Progenitor cell of endocrine pancreas (in vitro differentiated cells): Measurements from ENCODE around the gene DHX35. TPM values are rescaled to one million over a fixed set of nuclear protein-coding genes. Genes with fewer than 3 reads are reported as not detected.
A peak's percentile ranks its signal among the peaks of the same experiment; 100 is the strongest.

Experiments
- DNase-seq: peaks from one replicate; pipeline ENCODE4 v3.0.0; 2021; ENCODE audit warnings: low spot score; ENCODE audit not compliant: unreplicated experiment
- H3K27ac Mint-ChIP-seq: 2 replicates; pipeline ENCODE4 v1.8.0; 2021; ENCODE audit warnings: mild to moderate bottlenecking, moderate library complexity, mixed read lengths
- H3K27me3 Mint-ChIP-seq: 2 replicates; pipeline ENCODE4 v1.8.0; 2021; ENCODE audit warnings: mixed read lengths
- H3K36me3 Mint-ChIP-seq: 2 replicates; pipeline ENCODE4 v1.8.0; 2022; ENCODE audit warnings: mixed read lengths; ENCODE audit not compliant: insufficient read depth
- H3K4me1 Mint-ChIP-seq: 2 replicates; pipeline ENCODE4 v1.8.0; 2021; ENCODE audit warnings: low read depth, mixed read lengths
- H3K4me3 Mint-ChIP-seq: 2 replicates; pipeline ENCODE4 v1.8.0; 2021; ENCODE audit warnings: low read depth, mild to moderate bottlenecking, moderate library complexity, mixed read lengths
- H3K9me3 Mint-ChIP-seq: 2 replicates; pipeline ENCODE4 v1.8.0; 2021; ENCODE audit warnings: low read depth, mixed read lengths
- total RNA-seq: library from RNA; stranded (reverse); gene quantifications from 2 replicates; pipeline ENCODE4 v1.2.1, GENCODE V29; 2021
- TF ChIP-seq, protein P1 (sequence below): fragments of 200-600 bp; sonication (generic); IDR thresholded peaks from one replicate; pipeline ENCODE4 v1.5.0; 2021; ENCODE audit warnings: antibody characterized with exemption, mild to moderate bottlenecking; ENCODE audit not compliant: unreplicated experiment

DHX35 gene
- total RNA-seq, 1 donor from 2014 or later, result 14.4 TPM

DNA sequence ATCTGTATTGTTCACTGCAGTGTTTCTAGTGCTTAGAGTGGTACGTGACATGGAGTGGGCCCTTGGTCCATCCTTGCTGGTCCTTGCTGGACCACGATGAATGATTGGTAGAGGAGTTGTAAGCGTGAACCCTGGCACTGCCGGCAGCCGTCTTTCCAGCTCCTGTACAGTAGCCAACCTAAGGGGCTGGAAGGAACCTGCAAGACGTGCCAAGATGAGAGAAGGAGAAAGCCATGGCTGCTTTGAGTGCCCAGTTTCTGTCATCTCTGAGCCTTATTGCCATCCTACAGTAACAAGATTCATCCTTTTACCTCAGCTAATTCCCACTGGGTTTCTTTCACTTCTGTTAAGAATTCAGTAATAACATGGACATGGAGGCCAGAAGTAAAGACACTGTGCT, 5.9 kb downstream of the DHX35 start:
- no peak for DNase-seq
- H3K4me3 Mint-ChIP-seq, result no peak overlapping the region
- no peaks in the 10 kb centered on the region for H3K27me3 Mint-ChIP-seq
- TF ChIP-seq, protein P1, sequence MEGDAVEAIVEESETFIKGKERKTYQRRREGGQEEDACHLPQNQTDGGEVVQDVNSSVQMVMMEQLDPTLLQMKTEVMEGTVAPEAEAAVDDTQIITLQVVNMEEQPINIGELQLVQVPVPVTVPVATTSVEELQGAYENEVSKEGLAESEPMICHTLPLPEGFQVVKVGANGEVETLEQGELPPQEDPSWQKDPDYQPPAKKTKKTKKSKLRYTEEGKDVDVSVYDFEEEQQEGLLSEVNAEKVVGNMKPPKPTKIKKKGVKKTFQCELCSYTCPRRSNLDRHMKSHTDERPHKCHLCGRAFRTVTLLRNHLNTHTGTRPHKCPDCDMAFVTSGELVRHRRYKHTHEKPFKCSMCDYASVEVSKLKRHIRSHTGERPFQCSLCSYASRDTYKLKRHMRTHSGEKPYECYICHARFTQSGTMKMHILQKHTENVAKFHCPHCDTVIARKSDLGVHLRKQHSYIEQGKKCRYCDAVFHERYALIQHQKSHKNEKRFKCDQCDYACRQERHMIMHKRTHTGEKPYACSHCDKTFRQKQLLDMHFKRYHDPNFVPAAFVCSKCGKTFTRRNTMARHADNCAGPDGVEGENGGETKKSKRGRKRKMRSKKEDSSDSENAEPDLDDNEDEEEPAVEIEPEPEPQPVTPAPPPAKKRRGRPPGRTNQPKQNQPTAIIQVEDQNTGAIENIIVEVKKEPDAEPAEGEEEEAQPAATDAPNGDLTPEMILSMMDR, result no peak
- peaks cover 1% of the 10 kb centered on the region for H3K4me1 Mint-ChIP-seq
- no peaks in the 10 kb centered on the region for H3K9me3 Mint-ChIP-seq
- no peak overlapping the region for H3K27ac Mint-ChIP-seq
- H3K36me3 Mint-ChIP-seq, result peaks cover 4% of the 10 kb centered on the region

DNA sequence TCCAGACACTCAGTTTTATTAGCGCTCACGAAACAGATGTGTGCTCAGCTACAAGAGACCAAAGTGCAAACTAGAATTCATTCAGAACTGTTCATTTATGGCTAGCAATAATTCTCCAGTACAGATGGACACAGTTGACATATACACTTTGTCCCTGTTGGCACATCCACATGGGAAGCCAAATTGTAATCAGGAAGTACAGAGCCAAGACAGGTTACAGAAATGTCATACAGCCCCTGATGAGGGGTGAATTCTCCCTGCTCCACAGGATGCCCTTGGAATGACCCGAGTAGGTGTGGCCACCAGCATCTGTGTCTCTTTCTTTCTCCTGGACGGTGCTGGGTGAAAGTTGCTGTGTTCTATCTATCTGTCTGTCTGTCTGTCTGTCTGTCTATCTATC, 7.6 kb downstream of the DHX35 start:
- Mint-ChIP-seq H3K27me3 (no peaks in the 10 kb centered on the region), H3K27ac (no peak overlapping the region), H3K36me3 (peaks cover 4% of the 10 kb centered on the region), H3K9me3 (no peaks in the 10 kb centered on the region), H3K4me1 (no peaks in the 10 kb centered on the region), H3K4me3 (no peak overlapping the region)
- no peak for DNase-seq
- TF ChIP-seq, protein P1, result no peak

DNA sequence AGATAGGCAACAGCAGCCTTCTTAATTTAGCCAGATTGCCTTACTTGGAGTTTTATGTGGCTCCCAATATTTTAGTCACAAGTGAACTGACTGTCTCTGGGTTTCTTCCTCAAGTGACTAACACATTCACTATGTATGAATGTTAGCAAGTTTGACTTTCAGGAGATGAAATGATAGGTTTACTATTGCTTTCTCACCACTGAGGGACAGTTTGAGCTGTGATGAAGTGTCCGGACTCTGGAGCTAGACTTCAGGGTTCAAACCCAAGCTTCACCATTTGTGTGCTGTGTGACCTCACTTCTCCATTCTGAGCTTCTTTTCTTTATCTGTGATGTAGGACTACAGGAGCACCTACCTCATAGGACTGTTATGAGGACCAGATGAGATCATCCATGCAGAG, 8.2 kb downstream of the DHX35 start:
- Mint-ChIP-seq H3K4me3 (no peak overlapping the region), H3K9me3 (no peaks in the 10 kb centered on the region), H3K27me3 (no peaks in the 10 kb centered on the region), H3K4me1 (no peaks in the 10 kb centered on the region), H3K36me3 (peaks cover 4% of the 10 kb centered on the region), H3K27ac (peak overlapping the region; percentile 59)
- TF ChIP-seq, protein P1, result no peak
- DNase-seq, result no peak

DNA sequence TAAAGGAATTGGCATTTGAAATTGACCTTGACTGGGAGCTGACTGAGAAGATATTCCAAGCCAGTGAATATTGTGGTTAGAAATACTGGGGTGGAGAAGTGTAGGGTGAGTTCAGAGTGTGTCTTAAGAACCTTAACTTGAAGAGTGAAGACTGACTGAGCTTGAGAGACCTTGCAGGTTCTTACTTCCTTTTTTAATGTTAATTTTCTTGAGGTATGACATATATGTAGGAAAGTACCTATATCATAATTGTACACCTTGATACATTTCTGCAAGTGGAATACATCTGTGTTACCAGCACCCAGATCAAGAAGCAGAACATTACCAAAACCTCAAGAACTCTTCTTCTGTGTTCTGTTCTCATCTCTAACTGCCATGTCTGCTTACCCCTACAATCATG, 11.0 kb downstream of the DHX35 start:
- TF ChIP-seq, protein P1, result no peak
- Mint-ChIP-seq H3K27me3 (no peaks in the 10 kb centered on the region), H3K4me3 (no peak overlapping the region), H3K4me1 (no peaks in the 10 kb centered on the region), H3K9me3 (no peaks in the 10 kb centered on the region), H3K27ac (no peak overlapping the region), H3K36me3 (peaks cover 3% of the 10 kb centered on the region)
- DNase-seq, result no peak

DNA sequence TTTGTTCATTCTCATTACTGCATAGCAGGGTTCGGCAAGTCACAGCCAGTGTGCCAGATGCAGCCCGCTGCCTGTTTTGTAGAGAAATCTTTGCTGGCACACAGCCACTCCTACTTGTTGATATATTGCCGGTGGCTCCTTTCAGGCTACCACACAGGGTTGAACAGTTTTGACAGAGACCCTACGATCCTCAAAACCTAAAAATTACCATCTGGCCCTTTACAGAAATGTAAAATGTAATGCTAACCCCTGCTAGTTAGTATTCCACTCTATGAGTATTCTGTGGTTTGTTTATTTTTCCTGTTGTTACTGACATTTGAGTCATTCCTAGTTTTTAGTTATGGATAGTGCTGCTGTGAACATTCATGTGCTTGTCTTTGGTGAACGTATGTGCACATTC, 11.5 kb downstream of the DHX35 start:
- Mint-ChIP-seq H3K9me3 (no peaks in the 10 kb centered on the region), H3K27ac (no peak overlapping the region), H3K27me3 (no peaks in the 10 kb centered on the region), H3K4me3 (no peak overlapping the region), H3K4me1 (no peaks in the 10 kb centered on the region), H3K36me3 (peaks cover 3% of the 10 kb centered on the region)
- TF ChIP-seq, protein P1, result no peak
- no peak for DNase-seq
